Activated naive CD4-positive, alpha-beta T cell treated with anti-CD3 and anti-CD28 coated beads, Interleukin-2, amount 10 ng/mL, durations not matched to agents 5 hours and 36 hours (primary cell): ENCODE data around the gene SEL1L2. TPM values are rescaled to one million over a fixed set of nuclear protein-coding genes. Genes with fewer than 3 reads are reported as not detected.

Experiments used
- total RNA-seq, 2 experiments: library from RNA; stranded (reverse); gene quantifications; one replicate each; pipeline ENCODE4 v1.2.3, GENCODE V29; 2021

SEL1L2 gene, protein sequence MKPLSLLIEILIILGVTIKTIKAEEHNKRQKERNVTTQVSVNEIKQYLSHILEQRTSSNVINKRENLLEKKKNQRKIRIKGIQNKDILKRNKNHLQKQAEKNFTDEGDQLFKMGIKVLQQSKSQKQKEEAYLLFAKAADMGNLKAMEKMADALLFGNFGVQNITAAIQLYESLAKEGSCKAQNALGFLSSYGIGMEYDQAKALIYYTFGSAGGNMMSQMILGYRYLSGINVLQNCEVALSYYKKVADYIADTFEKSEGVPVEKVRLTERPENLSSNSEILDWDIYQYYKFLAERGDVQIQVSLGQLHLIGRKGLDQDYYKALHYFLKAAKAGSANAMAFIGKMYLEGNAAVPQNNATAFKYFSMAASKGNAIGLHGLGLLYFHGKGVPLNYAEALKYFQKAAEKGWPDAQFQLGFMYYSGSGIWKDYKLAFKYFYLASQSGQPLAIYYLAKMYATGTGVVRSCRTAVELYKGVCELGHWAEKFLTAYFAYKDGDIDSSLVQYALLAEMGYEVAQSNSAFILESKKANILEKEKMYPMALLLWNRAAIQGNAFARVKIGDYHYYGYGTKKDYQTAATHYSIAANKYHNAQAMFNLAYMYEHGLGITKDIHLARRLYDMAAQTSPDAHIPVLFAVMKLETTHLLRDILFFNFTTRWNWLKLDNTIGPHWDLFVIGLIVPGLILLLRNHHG
- total RNA-seq, result not detected

DNA sequence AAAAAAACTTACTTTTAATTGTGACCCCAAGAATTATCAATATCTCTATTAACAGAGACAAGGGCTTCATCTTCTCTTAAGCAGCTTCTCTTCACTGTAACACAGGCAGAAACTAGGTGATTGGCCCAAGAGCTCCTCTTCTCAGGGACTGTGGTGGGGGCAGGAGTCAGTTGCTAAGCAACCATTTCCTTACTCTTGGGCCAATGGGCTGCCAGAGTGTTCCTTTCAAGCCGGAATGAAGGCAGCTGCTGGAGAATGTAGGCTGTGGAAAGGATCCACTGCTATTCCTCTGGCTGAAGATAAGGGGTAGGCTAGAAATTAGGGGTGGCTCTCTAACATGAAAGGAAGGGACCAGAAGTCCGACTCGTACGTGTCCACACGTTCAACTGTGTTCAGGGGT is at the start of gene SEL1L2:
SEL1L2 (minus strand) TSS at position 150 of the 400 bp plus-strand sequence; CDS start at position 70, 80 bp downstream.

DNA sequence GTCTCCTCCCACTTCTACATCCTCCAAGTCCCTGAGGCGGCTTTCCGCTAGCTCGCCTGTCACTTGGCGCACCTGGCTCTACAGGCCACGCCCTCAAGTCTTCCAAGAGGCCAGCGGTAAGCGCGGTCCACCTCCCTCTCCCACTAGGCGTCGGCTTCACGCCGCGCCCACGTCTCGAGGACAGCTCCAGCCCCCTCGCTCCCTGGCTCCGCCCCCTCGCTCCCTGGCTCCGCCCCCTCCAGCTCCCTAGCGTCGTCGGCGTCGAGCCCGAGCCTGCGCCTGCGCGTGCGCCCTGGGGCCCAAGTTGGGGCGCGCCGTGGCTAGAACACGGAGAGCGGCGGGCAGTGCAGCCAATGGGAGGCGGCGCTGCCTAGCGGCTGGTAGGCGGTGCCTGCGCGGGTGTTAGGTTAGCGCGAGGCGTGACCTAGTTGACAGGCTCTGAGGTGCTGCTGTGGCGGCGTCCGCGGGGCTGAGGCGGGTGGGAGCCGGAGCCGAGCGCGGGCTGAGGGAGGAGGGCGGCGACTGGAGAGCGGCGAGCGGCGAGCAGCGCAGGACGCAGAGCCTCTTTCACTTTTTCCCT is 4.8 kb upstream of the SEL1L2 start, which contains the start of gene MACROD2:
MACROD2 (plus strand) TSS at position 431 of the 580 bp plus-strand sequence.

Other genes starting within 250 kb of the SEL1L2 start
- gene ESF1, start 205.7 kb downstream of the SEL1L2 start, total RNA-seq, result 10 to 100 TPM; 10.9 to 12.2 TPM
- 10 to 100 TPM; 23.5 to 23.8 TPM for gene NDUFAF5, start 205.6 kb downstream of the SEL1L2 start, total RNA-seq
- not detected for gene MACROD2, start 4.9 kb upstream of the SEL1L2 start, total RNA-seq